ENCODE data around the gene MPV17L2.
"Not testable (repeated sequence)": the region's sequence is repeated elsewhere in the genome, so short reads cannot be mapped to it uniquely, and the experiment has no call there.

Gene MPV17L2

DNA sequence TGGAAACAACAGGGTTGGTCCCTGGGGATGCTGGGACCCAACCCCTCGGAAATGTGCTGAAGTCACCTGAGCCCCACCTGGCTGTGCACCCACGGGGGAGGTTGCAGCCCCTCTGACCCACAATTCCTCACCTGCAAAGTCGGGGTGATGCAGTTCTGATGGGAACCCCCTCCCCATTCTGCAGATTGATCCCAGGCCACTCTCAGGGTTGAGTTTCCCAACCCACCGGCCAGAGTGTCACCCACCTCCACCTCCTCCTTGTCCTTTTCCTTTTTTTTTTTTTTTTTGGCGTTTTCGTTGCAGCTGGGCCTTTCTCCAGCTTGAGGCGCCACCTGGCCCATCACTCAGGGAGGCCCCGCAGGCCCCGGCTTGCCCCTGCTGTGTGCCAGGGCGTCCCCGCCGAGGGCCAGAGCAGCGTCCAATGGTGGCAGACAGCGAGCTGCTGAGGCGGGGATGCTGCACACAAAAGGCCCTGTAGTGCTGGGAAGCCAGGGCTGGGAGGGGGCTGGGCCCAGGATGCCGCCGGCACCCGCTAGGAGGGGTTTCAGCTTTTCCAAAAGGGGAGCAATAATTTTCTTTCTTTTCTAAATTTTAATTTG lies 35.5 kb upstream of the MPV17L2 start:
- TF ChIP-seq TCF4 (CRISPR knock-in tag; IDR thresholded peaks at IDR 0.05; ENCODE audit: borderline replicate concordance): 0 out of 2 replicates have a peak, but pooled peaks have one; percentile 13
- no peak for TF ChIP-seq ISL1 (CRISPR knock-in tag; IDR thresholded peaks at IDR 0.05)
- ATAC-seq: no peak

- TF ChIP-seq ZNF565 (CRISPR knock-in tag; conservative IDR thresholded peaks at IDR 0.05; ENCODE audit: low read depth) (no peak), TSHZ2 (CRISPR knock-in tag; IDR thresholded peaks at IDR 0.05) (no peak), TCF4 (CRISPR knock-in tag; IDR thresholded peaks at IDR 0.05; ENCODE audit: borderline replicate concordance) (no peak), TOX (CRISPR knock-in tag; IDR thresholded peaks at IDR 0.05; ENCODE audit: borderline replicate concordance) (no peak), PPARA (CRISPR knock-in tag; IDR thresholded peaks at IDR 0.05; ENCODE audit: borderline replicate concordance) (no peak), BACH2 (CRISPR knock-in tag; IDR thresholded peaks at IDR 0.05; ENCODE audit: borderline replicate concordance) (no peak), ZC3H10 (CRISPR knock-in tag; IDR thresholded peaks at IDR 0.05) (no peak), ZNF70 (CRISPR knock-in tag; IDR thresholded peaks at IDR 0.05) (no peak), ESRRG (CRISPR knock-in tag; IDR thresholded peaks at IDR 0.05) (no peak), ISL1 (CRISPR knock-in tag; IDR thresholded peaks at IDR 0.05) (no peak), CSDC2 (CRISPR knock-in tag; IDR thresholded peaks at IDR 0.05) (no peak), RARB (CRISPR knock-in tag; IDR thresholded peaks at IDR 0.05) (no peak), ZNF8 (CRISPR knock-in tag; IDR thresholded peaks at IDR 0.05) (no peak), SNAI2 (CRISPR knock-in tag; IDR thresholded peaks at IDR 0.05) (no peak)
- TF ChIP-seq, protein P1, sequence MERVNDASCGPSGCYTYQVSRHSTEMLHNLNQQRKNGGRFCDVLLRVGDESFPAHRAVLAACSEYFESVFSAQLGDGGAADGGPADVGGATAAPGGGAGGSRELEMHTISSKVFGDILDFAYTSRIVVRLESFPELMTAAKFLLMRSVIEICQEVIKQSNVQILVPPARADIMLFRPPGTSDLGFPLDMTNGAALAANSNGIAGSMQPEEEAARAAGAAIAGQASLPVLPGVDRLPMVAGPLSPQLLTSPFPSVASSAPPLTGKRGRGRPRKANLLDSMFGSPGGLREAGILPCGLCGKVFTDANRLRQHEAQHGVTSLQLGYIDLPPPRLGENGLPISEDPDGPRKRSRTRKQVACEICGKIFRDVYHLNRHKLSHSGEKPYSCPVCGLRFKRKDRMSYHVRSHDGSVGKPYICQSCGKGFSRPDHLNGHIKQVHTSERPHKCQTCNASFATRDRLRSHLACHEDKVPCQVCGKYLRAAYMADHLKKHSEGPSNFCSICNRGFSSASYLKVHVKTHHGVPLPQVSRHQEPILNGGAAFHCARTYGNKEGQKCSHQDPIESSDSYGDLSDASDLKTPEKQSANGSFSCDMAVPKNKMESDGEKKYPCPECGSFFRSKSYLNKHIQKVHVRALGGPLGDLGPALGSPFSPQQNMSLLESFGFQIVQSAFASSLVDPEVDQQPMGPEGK (CRISPR knock-in tag; IDR thresholded peaks at IDR 0.05; ENCODE audit: borderline replicate concordance): no peak
- TF ChIP-seq, protein P2, sequence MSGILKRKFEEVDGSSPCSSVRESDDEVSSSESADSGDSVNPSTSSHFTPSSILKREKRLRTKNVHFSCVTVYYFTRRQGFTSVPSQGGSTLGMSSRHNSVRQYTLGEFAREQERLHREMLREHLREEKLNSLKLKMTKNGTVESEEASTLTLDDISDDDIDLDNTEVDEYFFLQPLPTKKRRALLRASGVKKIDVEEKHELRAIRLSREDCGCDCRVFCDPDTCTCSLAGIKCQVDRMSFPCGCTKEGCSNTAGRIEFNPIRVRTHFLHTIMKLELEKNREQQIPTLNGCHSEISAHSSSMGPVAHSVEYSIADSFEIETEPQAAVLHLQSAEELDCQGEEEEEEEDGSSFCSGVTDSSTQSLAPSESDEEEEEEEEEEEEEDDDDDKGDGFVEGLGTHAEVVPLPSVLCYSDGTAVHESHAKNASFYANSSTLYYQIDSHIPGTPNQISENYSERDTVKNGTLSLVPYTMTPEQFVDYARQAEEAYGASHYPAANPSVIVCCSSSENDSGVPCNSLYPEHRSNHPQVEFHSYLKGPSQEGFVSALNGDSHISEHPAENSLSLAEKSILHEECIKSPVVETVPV (CRISPR knock-in tag; IDR thresholded peaks at IDR 0.05): no peak
- ATAC-seq: no peak
Observed at GRCh38 chr19:18158467-18158866, 34.6 kb upstream of the MPV17L2 start.

DNA sequence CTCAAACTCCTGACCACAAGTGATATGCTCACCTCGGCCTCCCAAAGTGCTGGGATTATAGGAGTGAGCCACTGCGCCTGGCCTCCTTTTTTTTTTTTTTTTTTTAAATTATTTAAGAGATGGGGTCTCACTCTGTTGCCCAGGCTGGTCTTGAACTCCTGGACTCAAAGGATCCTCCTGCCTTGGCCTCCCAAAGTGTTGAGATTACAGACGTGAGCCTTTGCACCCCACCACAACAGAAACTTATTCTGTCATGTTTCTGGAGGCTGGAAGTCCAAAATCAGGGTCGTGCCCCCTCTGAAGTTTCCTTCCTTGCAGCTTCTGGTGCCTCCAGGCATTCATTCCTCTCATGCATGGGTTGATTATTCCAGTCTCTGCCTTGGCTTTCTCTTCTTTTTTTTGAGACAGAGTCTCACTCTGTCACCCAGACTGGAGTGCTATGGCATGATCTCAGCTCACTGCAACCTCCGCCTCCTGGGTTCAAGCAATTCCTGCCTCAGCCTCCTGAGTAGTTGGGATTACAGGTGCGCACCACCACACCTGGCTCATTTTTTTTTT lies 33.9 kb upstream of the MPV17L2 start:
- ATAC-seq: not testable (repeated sequence)

GRCh38 chr19:18159810-18160209 lies 33.2 kb upstream of the MPV17L2 start:
- no peak for ATAC-seq
- TF ChIP-seq TOX (CRISPR knock-in tag; IDR thresholded peaks at IDR 0.05; ENCODE audit: borderline replicate concordance) (no peak), ISL1 (CRISPR knock-in tag; IDR thresholded peaks at IDR 0.05) (no peak), SNAI2 (CRISPR knock-in tag; IDR thresholded peaks at IDR 0.05) (no peak), ZNF70 (CRISPR knock-in tag; IDR thresholded peaks at IDR 0.05) (no peak), TSHZ2 (CRISPR knock-in tag; IDR thresholded peaks at IDR 0.05) (no peak), ZFP30 (CRISPR knock-in tag; IDR thresholded peaks at IDR 0.05) (no peak), PPARA (CRISPR knock-in tag; IDR thresholded peaks at IDR 0.05; ENCODE audit: borderline replicate concordance) (no peak), ZNF565 (CRISPR knock-in tag; conservative IDR thresholded peaks at IDR 0.05; ENCODE audit: low read depth) (no peak), RARB (CRISPR knock-in tag; IDR thresholded peaks at IDR 0.05) (no peak), BACH2 (CRISPR knock-in tag; IDR thresholded peaks at IDR 0.05; ENCODE audit: borderline replicate concordance) (no peak), ESRRG (CRISPR knock-in tag; IDR thresholded peaks at IDR 0.05) (no peak), ARNTL (CRISPR knock-in tag; IDR thresholded peaks at IDR 0.05; ENCODE audit: borderline replicate concordance, low read depth) (no peak), ZFP3 (CRISPR knock-in tag; IDR thresholded peaks at IDR 0.05) (no peak)
- TF ChIP-seq, protein P1 (CRISPR knock-in tag; IDR thresholded peaks at IDR 0.05; ENCODE audit: borderline replicate concordance): no peak
